ENCODE measurements around the gene FABP7. TPM values are rescaled to one million over a fixed set of nuclear protein-coding genes. Genes with fewer than 3 reads are reported as not detected.

Gene FABP7
- total and polyA plus RNA-seq, 4 donors = not detected

GRCh38 chr6:122775975-122776374 lies 3.5 kb upstream of the FABP7 start (continued):
- TF ChIP-seq ZBTB33 (IDR thresholded peaks at IDR 0.05) (no peak), GABPA (IDR thresholded peaks at IDR 0.05 in 1 of 2, conservative IDR thresholded peaks at IDR 0.05 in 1 of 2) (no peak)

GRCh38 chr6:122778302-122778701 lies 1.2 kb upstream of the FABP7 start:
- no peak for TF ChIP-seq ATF3 (IDR thresholded peaks at IDR 0.05)
- TF ChIP-seq RXRA (IDR thresholded peaks at IDR 0.05) = no peak
- TF ChIP-seq FOXA1 (IDR thresholded peaks at IDR 0.05) = no peak
- TF ChIP-seq REST (IDR thresholded peaks at IDR 0.05) = no peak
- no peak for TF ChIP-seq SP1 (IDR thresholded peaks at IDR 0.05)
- no peak for TF ChIP-seq TAF1 (conservative IDR thresholded peaks at IDR 0.05)
- TF ChIP-seq FOXA2 (IDR thresholded peaks at IDR 0.05) = no peak
- no peak for TF ChIP-seq NR2F2 (IDR thresholded peaks at IDR 0.05)
- TF ChIP-seq HNF4G (IDR thresholded peaks at IDR 0.05) = no peak
- TF ChIP-seq YY1 (IDR thresholded peaks at IDR 0.05) = no peak
- TF ChIP-seq EGR1 (IDR thresholded peaks at IDR 0.05; ENCODE audit: low read depth in 2 of 2) = no peak
- no peak for TF ChIP-seq ZBTB33 (IDR thresholded peaks at IDR 0.05)
- no peak for TF ChIP-seq HNF4A (conservative IDR thresholded peaks at IDR 0.05)
- no peak for TF ChIP-seq MAX (IDR thresholded peaks at IDR 0.05)
- no peak for TF ChIP-seq JUND (IDR thresholded peaks at IDR 0.05)
- no peak for TF ChIP-seq RAD21 (IDR thresholded peaks at IDR 0.05)
- no peak for TF ChIP-seq GABPA (IDR thresholded peaks at IDR 0.05 in 1 of 2, conservative IDR thresholded peaks at IDR 0.05 in 1 of 2)
- no peak for TF ChIP-seq CTCF (IDR thresholded peaks at IDR 0.05; ENCODE audit: low read depth, low read length, missing input control)
- WGBS = 95% methylated on average over 5 of the region's 5 CpGs
- Histone ChIP-seq H3K9me3 (ENCODE audit: control insufficient read depth in 4 of 4, low read length in 3 of 4) (no peaks in the 10 kb centered on the region), H3K36me3 (ENCODE audit: control insufficient read depth in 4 of 4, insufficient read depth in 3 of 4, low read depth in 1 of 4, low read length in 3 of 4) (no peaks in the 10 kb centered on the region), H3K9ac (ENCODE audit: low read depth in 1 of 2, low read length in 2 of 2) (no peak overlapping the region), H3K27me3 (ENCODE audit: control insufficient read depth in 4 of 4, insufficient read depth in 4 of 4, low read length in 3 of 4) (no peaks in the 10 kb centered on the region), H3K4me3 (ENCODE audit: low read depth in 1 of 3, low read length in 3 of 3) (no peak overlapping the region), H3K27ac (ENCODE audit: low read depth in 1 of 2, low read length in 2 of 2) (no peak overlapping the region), H3K4me1 (ENCODE audit: control insufficient read depth in 4 of 4, insufficient read depth in 4 of 4, low read length in 3 of 4) (no peaks in the 10 kb centered on the region)
- no peak for DNase-seq (ENCODE audit: low spot score)

All from liver (tissue), 9 donors.